ENCODE results near the gene APC2.
A peak's percentile ranks its signal among the peaks of the same experiment; 100 is the strongest.

The APC2 gene

GRCh38 chr19:1510807-1511206 lies 60.9 kb downstream of the APC2 start:
- Histone ChIP-seq H3K27me3 (ENCODE audit: control insufficient read depth, low read length) (peaks cover 22% of the 10 kb centered on the region), H3K4me2 (ENCODE audit: low read length) (no peak overlapping the region), H3F3A (ENCODE audit: control insufficient read depth, insufficient read depth) (no peaks in the 10 kb centered on the region), H3K9me3 (ENCODE audit: control insufficient read depth, insufficient read depth, low read length) (peaks cover 6% of the 10 kb centered on the region; the same call in 1 of the 2 replicates), H3K4me1 (ENCODE audit: control insufficient read depth, low read length) (peaks cover 10% of the 10 kb centered on the region), H3K27ac (ENCODE audit: low read depth, low read length) (no peak overlapping the region), H3K36me3 (ENCODE audit: control insufficient read depth, low read length) (no peaks in the 10 kb centered on the region), H3K79me2 (ENCODE audit: control insufficient read depth, low read length) (no peaks in the 10 kb centered on the region), H3K9me2 (replicated peaks; ENCODE audit: control insufficient read depth, low read length) (no peaks in the 10 kb centered on the region), H4K20me1 (ENCODE audit: control insufficient read depth, insufficient read depth, low read depth, low read length) (0 out of 2 replicates have a peak, but pooled peaks cover 3% of the 10 kb centered on the region), H3K4me3 (ENCODE audit: low read length) (no peak overlapping the region)
- no peak for TF ChIP-seq EZH2phosphoT487 (IDR thresholded peaks at IDR 0.05; ENCODE audit: borderline replicate concordance, low read length)
- TF ChIP-seq CTCF (IDR thresholded peaks at IDR 0.05; ENCODE audit: low read depth, low read length, poor library complexity, severe bottlenecking): no peak

- 0 out of 2 replicates have a peak, but pooled peaks cover 3% of the 10 kb centered on the region for H4K20me1 ChIP-seq (ENCODE audit: control insufficient read depth, insufficient read depth, low read depth, low read length)
- H3K4me1 ChIP-seq (ENCODE audit: control insufficient read depth, low read length): peaks cover 10% of the 10 kb centered on the region
- no peaks in the 10 kb centered on the region for H3F3A ChIP-seq (ENCODE audit: control insufficient read depth, insufficient read depth)
- TF ChIP-seq EZH2phosphoT487 (IDR thresholded peaks at IDR 0.05; ENCODE audit: borderline replicate concordance, low read length): no peak
- peaks cover 22% of the 10 kb centered on the region for H3K27me3 ChIP-seq (ENCODE audit: control insufficient read depth, low read length)
- no peaks in the 10 kb centered on the region for H3K79me2 ChIP-seq (ENCODE audit: control insufficient read depth, low read length)
- no peak overlapping the region for H3K4me3 ChIP-seq (ENCODE audit: low read length)
- H3K9me2 ChIP-seq (replicated peaks; ENCODE audit: control insufficient read depth, low read length): no peaks in the 10 kb centered on the region
- H3K27ac ChIP-seq (ENCODE audit: low read depth, low read length): no peak overlapping the region
- no peak overlapping the region for H3K4me2 ChIP-seq (ENCODE audit: low read length)
- no peaks in the 10 kb centered on the region for H3K36me3 ChIP-seq (ENCODE audit: control insufficient read depth, low read length)
- H3K9me3 ChIP-seq (ENCODE audit: control insufficient read depth, insufficient read depth, low read length): peaks cover 6% of the 10 kb centered on the region; the same call in 1 of the 2 replicates
Observed at GRCh38 chr19:1511318-1512317, 61.7 kb downstream of the APC2 start.

- TF ChIP-seq EZH2phosphoT487 (IDR thresholded peaks at IDR 0.05; ENCODE audit: borderline replicate concordance, low read length) (no peak), CTCF (IDR thresholded peaks at IDR 0.05; ENCODE audit: low read depth, low read length, poor library complexity, severe bottlenecking) (no peak)
- Histone ChIP-seq H3K9me2 (replicated peaks; ENCODE audit: control insufficient read depth, low read length) (no peaks in the 10 kb centered on the region), H3K9me3 (ENCODE audit: control insufficient read depth, insufficient read depth, low read length) (no peaks in the 10 kb centered on the region), H3K27ac (ENCODE audit: low read depth, low read length) (no peak within 1 kb of the TSS), H3K79me2 (ENCODE audit: control insufficient read depth, low read length) (no peaks in the 10 kb centered on the region), H4K20me1 (ENCODE audit: control insufficient read depth, insufficient read depth, low read depth, low read length) (0 out of 2 replicates have a peak, but pooled peaks cover 3% of the 10 kb centered on the region), H3K4me2 (ENCODE audit: low read length) (peak within 1 kb of the TSS; percentile 74), H3K27me3 (ENCODE audit: control insufficient read depth, low read length) (peaks cover 22% of the 10 kb centered on the region), H3K4me1 (ENCODE audit: control insufficient read depth, low read length) (peaks cover 10% of the 10 kb centered on the region), H3F3A (ENCODE audit: control insufficient read depth, insufficient read depth) (no peaks in the 10 kb centered on the region), H3K4me3 (ENCODE audit: low read length) (peak within 1 kb of the TSS; percentile 67), H3K36me3 (ENCODE audit: control insufficient read depth, low read length) (no peaks in the 10 kb centered on the region)
Observed at GRCh38 chr19:1512671-1513498, 63.0 kb downstream of the APC2 start, which contains the start of gene ADAMTSL5. Gene ADAMTSL5 (minus strand): TSS chr19:1513019. CDS start chr19:1510943, 2,076 bp downstream.

Data from DOHH2 (cell line).